PC-3 (cell line): Measurements from ENCODE around the gene TBCC. TPM values are rescaled to one million over a fixed set of nuclear protein-coding genes. Genes with fewer than 3 reads are reported as not detected.

Experiments
- ATAC-seq: fragments of 200-7000 bp; cut with Tn5 transposase; 2 replicates; pipeline ENCODE4 v1.9.1; 2020; ENCODE audit warnings: mild to moderate bottlenecking, moderate library complexity
- BruUV-seq: library from RNA; stranded (reverse); fragments of 400-500 nt; replicated peaks from 2 replicates; lab custom pipeline; 2021; lab: Mats Ljungman, UMichigan
- CTCF ChIA-PET: fragments of 300-600 bp; sonication (Branson Sonifier 250); formaldehyde crosslinking; loops from one replicate; lab custom pipeline; 2022; ENCODE audit warnings: antibody characterized with exemption; lab: Charles Lee
- POLR2A ChIA-PET: fragments of 300-600 bp; sonication (Branson Sonifier 250); formaldehyde crosslinking; loops from one replicate; lab custom pipeline; 2022; ENCODE audit warnings: antibody characterized with exemption; ENCODE audit not compliant: unreplicated experiment; lab: Charles Lee
- DNase-seq: peaks from one replicate; pipeline ENCODE4 v3.0.0-alpha.2; 2015
- H2AFZ ChIP-seq: fragments of 300-600 bp; sonication (generic); 2 replicates; pipeline ENCODE4 v1.6.0; 2016; ENCODE audit warnings: antibody characterized with exemption, low read length
- H3F3A ChIP-seq: fragments of 300-600 bp; sonication (generic); one replicate; pipeline ENCODE4 v1.6.0; 2017; ENCODE audit warnings: antibody characterized with exemption, low read length, control low read depth, mild to moderate bottlenecking; ENCODE audit not compliant: unreplicated experiment
- H3K27ac ChIP-seq: fragments of 300-600 bp; sonication (generic); 2 replicates; pipeline ENCODE4 v1.5.1; 2016; ENCODE audit warnings: mild to moderate bottlenecking, low read length
- H3K27me3 ChIP-seq: fragments of 300-600 bp; sonication (generic); 2 replicates; pipeline ENCODE4 v1.6.1; 2016; ENCODE audit warnings: low read length, mixed read lengths
- H3K36me3 ChIP-seq: fragments of 300-600 bp; sonication (generic); 2 replicates; pipeline ENCODE4 v1.6.1; 2016; ENCODE audit warnings: low read depth, mixed run types, low read length, mixed read lengths
- H3K4me1 ChIP-seq: fragments of 300-600 bp; sonication (generic); 2 replicates; pipeline ENCODE4 v1.5.1; 2016; ENCODE audit warnings: low read length; ENCODE audit not compliant: insufficient read depth
- H3K4me2 ChIP-seq: fragments of 300-600 bp; sonication (generic); 2 replicates; pipeline ENCODE4 v1.6.0; 2016; ENCODE audit warnings: low read length
- H3K4me3 ChIP-seq: fragments of 300-600 bp; sonication (generic); 2 replicates; pipeline ENCODE4 v1.5.1; 2016; ENCODE audit warnings: mild to moderate bottlenecking, low read length, mixed read lengths
- H3K79me2 ChIP-seq: fragments of 300-600 bp; sonication (generic); 2 replicates; pipeline ENCODE4 v1.6.1; 2017; ENCODE audit warnings: low read length, mixed read lengths
- H3K9ac ChIP-seq: fragments of 300-600 bp; sonication (generic); 2 replicates; pipeline ENCODE4 v1.6.0; 2016; ENCODE audit warnings: mild to moderate bottlenecking, low read length
- H3K9me2 ChIP-seq: fragments of 300-600 bp; sonication (generic); replicated peaks from 2 replicates; pipeline ENCODE4 v1.6.1; 2016; ENCODE audit warnings: mixed run types, low read length, mixed read lengths
- H3K9me3 ChIP-seq: fragments of 300-600 bp; sonication (generic); 2 replicates; pipeline ENCODE4 v1.6.1; 2016; ENCODE audit warnings: low read length, mixed read lengths
- H4K20me1 ChIP-seq: fragments of 300-600 bp; sonication (generic); 2 replicates; pipeline ENCODE4 v1.6.1; 2016; ENCODE audit warnings: low read length, mixed read lengths
- EZH2 ChIP-seq: fragments of 300-600 bp; sonication (generic); IDR thresholded peaks from one replicate; pipeline ENCODE4 v1.6.1; 2017; ENCODE audit warnings: antibody characterized with exemption, mild to moderate bottlenecking, low read length; ENCODE audit not compliant: unreplicated experiment
- EZH2phosphoT487 ChIP-seq: fragments of 300-600 bp; sonication (generic); IDR thresholded peaks from 2 replicates; pipeline ENCODE4 v1.6.1; 2018; ENCODE audit warnings: mild to moderate bottlenecking, antibody characterized with exemption, low read length, borderline replicate concordance
- intact Hi-C: fragments of 100-400 bp; cut with micrococcal nuclease; formaldehyde crosslinking; loops from 2 replicates; pipeline ENCODE4 v1.9.0; 2023
- total RNA-seq: library from RNA; depleted of rRNA; stranded (reverse); fragments of >200 nt; gene quantifications from 2 replicates; pipeline ENCODE4 v1.2.3, GENCODE V29; 2014
- TF ChIP-seq, protein P1 (sequence below): fragments of 300-600 bp; sonication (generic); conservative IDR thresholded peaks from 2 replicates; pipeline ENCODE4 v1.5.1; 2017; ENCODE audit warnings: antibody characterized with exemption, low read depth, mild to moderate bottlenecking, low read length

Gene TBCC
- total RNA-seq, 1 experiment from 2014 or later = 32.3 TPM

DNA sequence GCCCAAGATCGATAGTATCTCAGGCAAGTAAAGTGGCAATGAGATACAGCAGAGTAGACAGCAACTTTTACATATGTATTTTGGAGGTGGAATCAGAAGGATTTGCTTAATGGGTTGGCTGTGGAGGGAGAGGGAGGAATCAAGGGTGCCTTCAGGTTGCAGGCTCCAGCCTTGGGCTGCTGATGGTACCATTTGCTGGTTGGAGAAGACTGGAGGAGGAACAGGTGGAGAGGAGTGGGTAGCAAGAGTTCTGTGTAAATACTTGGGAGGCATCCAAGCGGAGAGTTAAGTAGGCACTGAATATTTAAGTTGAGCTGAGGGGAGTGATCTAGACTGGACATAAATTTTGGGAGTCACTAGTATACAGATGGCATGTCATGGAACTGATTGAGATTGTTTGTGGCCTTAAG is 41.2 kb upstream of the TBCC start:
- POLR2A ChIA-PET = no interaction called here
- H3K79me2 ChIP-seq = peaks cover 51% of the 10 kb centered on the region

DNA sequence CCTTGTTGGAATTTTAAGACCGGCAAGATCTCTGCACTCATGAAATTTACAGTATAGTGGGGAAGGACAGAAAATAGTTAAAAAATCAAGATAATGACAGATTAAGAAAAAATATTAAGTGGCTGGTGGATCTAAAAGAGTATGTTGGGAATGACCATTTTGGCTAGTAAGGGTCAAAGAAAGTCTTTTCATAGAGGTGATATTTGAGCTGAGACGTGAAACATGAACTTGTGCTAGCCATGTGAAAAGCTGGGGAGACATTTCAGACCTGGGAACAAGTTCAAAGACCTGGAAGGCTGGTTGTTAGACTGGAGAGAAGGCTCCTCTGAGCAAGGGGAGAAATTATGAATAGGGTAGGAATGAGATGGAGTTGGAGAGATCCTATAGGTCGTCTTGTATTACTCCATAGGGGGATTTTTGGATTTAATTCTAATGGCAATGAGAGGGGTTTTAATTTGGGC is 40.7 kb upstream of the TBCC start:
- H4K20me1 ChIP-seq = no peaks in the 10 kb centered on the region
- H3K9me2 ChIP-seq = no peaks in the 10 kb centered on the region
- H3K27ac ChIP-seq = no peak overlapping the region
- no peak for ATAC-seq
- no peaks in the 10 kb centered on the region for H3K36me3 ChIP-seq
- H3K27me3 ChIP-seq = no peaks in the 10 kb centered on the region
- H3K4me3 ChIP-seq = no peak overlapping the region
- no peaks in the 10 kb centered on the region for H3K9me3 ChIP-seq
- H3F3A ChIP-seq = no peaks in the 10 kb centered on the region
- ChIA-PET CTCF (no interaction called here), POLR2A (no interaction called here)
- TF ChIP-seq EZH2 = no peak
- TF ChIP-seq, protein P1, sequence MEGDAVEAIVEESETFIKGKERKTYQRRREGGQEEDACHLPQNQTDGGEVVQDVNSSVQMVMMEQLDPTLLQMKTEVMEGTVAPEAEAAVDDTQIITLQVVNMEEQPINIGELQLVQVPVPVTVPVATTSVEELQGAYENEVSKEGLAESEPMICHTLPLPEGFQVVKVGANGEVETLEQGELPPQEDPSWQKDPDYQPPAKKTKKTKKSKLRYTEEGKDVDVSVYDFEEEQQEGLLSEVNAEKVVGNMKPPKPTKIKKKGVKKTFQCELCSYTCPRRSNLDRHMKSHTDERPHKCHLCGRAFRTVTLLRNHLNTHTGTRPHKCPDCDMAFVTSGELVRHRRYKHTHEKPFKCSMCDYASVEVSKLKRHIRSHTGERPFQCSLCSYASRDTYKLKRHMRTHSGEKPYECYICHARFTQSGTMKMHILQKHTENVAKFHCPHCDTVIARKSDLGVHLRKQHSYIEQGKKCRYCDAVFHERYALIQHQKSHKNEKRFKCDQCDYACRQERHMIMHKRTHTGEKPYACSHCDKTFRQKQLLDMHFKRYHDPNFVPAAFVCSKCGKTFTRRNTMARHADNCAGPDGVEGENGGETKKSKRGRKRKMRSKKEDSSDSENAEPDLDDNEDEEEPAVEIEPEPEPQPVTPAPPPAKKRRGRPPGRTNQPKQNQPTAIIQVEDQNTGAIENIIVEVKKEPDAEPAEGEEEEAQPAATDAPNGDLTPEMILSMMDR = no peak
- TF ChIP-seq EZH2phosphoT487 = no peak
- H2AFZ ChIP-seq = no peak overlapping the region
- H3K9ac ChIP-seq = no peak overlapping the region
- intact Hi-C loops = no loop called here
- H3K79me2 ChIP-seq = peaks cover 51% of the 10 kb centered on the region
- no TSS peak for BruUV-seq
- peaks cover 13% of the 10 kb centered on the region for H3K4me1 ChIP-seq
- DNase-seq = no peak
- no peak overlapping the region for H3K4me2 ChIP-seq

More for the DNA sequence above, 41.2 kb upstream of the TBCC start:
- ATAC-seq = no peak
- DNase-seq = no peak
- H3K27me3 ChIP-seq = no peaks in the 10 kb centered on the region
- no peak overlapping the region for H3K4me3 ChIP-seq
- no peak overlapping the region for H2AFZ ChIP-seq
- TF ChIP-seq, protein P1 = no peak
- TF ChIP-seq EZH2phosphoT487 (no peak), EZH2 (no peak)
- no peak overlapping the region for H3K4me2 ChIP-seq
- H3F3A ChIP-seq = no peaks in the 10 kb centered on the region
- H3K36me3 ChIP-seq = no peaks in the 10 kb centered on the region
- H3K9ac ChIP-seq = no peak overlapping the region
- no TSS peak for BruUV-seq
- no peak overlapping the region for H3K27ac ChIP-seq
- H3K4me1 ChIP-seq = peaks cover 13% of the 10 kb centered on the region
- H3K9me2 ChIP-seq = no peaks in the 10 kb centered on the region
- H3K9me3 ChIP-seq = no peaks in the 10 kb centered on the region
- CTCF ChIA-PET = no interaction called here
- no peaks in the 10 kb centered on the region for H4K20me1 ChIP-seq
- intact Hi-C loops = no loop called here

DNA sequence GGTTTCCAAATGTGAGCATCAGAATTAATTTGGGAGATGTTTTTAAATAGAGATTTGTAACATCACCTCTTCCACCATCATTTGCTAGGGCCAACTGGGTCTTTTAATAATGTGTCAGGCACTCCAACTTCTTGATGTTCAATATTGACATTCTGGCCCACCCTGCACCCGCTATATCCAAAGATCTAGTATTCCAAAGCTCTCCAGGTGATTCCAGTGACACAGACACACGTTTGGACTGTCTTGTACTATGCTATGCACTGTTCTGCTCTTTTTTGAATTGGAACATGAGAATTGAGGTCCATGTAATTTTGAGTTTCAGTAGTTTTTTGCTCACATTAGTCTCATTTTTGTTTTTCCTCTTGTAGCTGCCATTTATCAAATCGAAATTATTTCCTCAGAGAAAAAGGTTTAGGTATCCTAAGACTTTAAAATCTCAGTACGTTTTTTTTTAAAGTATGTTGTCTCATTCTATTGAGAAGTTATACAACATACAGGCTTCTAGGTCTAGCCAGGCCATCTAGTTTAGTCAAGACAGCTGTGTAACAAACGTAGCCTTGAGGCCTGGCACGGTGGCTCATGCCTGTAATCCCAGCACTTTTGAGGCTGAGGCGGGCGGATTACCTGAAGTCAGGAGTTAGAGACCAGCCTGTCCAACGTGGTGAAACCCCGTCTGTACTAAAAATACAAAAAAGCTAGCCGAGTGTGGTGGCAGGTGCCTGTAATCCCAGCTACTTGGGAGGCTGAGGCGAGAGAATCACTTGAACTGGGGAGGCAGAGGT is 39.0 kb upstream of the TBCC start:
- Histone ChIP-seq H3K27me3 (no peaks in the 10 kb centered on the region), H4K20me1 (no peaks in the 10 kb centered on the region), H3K9ac (no peak overlapping the region), H2AFZ (no peak overlapping the region), H3K4me1 (peaks cover 27% of the 10 kb centered on the region), H3K36me3 (no peaks in the 10 kb centered on the region), H3K9me3 (no peaks in the 10 kb centered on the region), H3K79me2 (peaks cover 55% of the 10 kb centered on the region), H3K9me2 (no peaks in the 10 kb centered on the region), H3K4me3 (peak overlapping the region; percentile 76), H3F3A (no peaks in the 10 kb centered on the region), H3K27ac (no peak overlapping the region), H3K4me2 (peak overlapping the region; percentile 89)
- CTCF ChIA-PET = no interaction called here
- POLR2A ChIA-PET = interaction anchor here (0.6 kb wide), 2 partner anchors 16 to 175 kb away, joined by 3 to 4 read pairs; no protein-coding TSS in a partner anchor
- intact Hi-C loops = no loop called here
- no peak for ATAC-seq
- TF ChIP-seq, protein P1 = no peak
- TF ChIP-seq EZH2 (no peak), EZH2phosphoT487 (no peak)
- no TSS peak for BruUV-seq
- DNase-seq = no peak
